Upper lobe of left lung (tissue), 4 donors: ENCODE results near the gene ILKAP.

Experiments
- CTCF ChIP-seq, 6 experiments: fragments of 450-650 bp in 4 of 6; fragments of 200-600 bp in 2 of 6; sonication (generic) in 2 of 6; IDR thresholded peaks; one replicate each; pipeline ENCODE4 v1.5.1; 2016 to 2019; ENCODE audit warnings: antibody characterized with exemption in 6 of 6
- POLR2A ChIP-seq, 4 donors: fragments of 450-650 bp; IDR thresholded peaks; one replicate each; pipeline ENCODE4 v1.5.1; 2016 to 2017; ENCODE audit warnings: antibody characterized with exemption in 4 of 4, mild to moderate bottlenecking in 2 of 4
- POLR2AphosphoS5 ChIP-seq, 2 donors: sonication (generic); formaldehyde crosslinking; IDR thresholded peaks; one replicate each; pipeline ENCODE4 v1.5.1; 2017; ENCODE audit warnings: antibody characterized with exemption in 2 of 2

GRCh38 chr2:238132463-238133450, 70.7 kb downstream of the ILKAP start:
- TF ChIP-seq CTCF (IDR thresholded peaks at IDR 0.05) (no peak), POLR2AphosphoS5 (IDR thresholded peaks at IDR 0.05) (no peak), POLR2A (IDR thresholded peaks at IDR 0.05) (no peak)
